ENCODE data around the gene FSTL4. TPM values are rescaled to one million over a fixed set of nuclear protein-coding genes. Genes with fewer than 3 reads are reported as not detected.

The FSTL4 gene
- total and polyA plus RNA-seq, 2 of the 4 experiments (the other 2 are of a cell fraction), result 0.18 TPM; not detected in 1

DNA sequence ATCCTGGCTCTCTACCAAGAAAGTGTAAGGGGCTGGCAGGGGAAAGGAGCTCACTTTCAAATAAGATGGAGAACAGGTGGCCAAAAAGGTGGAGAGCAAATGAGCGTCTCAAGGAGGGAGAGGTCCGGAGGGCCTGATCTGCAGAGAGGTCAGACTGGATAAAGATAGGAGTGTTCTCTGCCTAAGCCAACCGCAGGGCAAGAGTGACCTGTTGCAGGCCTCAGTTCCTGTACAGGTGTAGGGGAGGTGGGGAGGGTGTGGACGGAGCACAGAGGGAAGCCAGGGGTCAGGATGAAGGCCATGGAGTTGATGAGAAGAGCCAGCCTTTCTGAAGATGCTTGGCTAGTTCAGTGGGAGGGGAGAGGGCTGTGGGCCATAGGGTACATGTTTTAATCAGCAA lies 320.8 kb downstream of the FSTL4 start:
- Histone ChIP-seq H3K9me1 (ENCODE audit: insufficient read depth, low read length) (no peaks in the 10 kb centered on the region), H2BK15ac (ENCODE audit: low read depth, low read length) (no peak overlapping the region), H4K5ac (ENCODE audit: low read depth, low read length) (no peak overlapping the region), H2AFZ (replicated peaks; ENCODE audit: low read length, poor library complexity) (no peak overlapping the region), H2AK5ac (ENCODE audit: low read depth, low read length) (no peak overlapping the region), H3K79me1 (ENCODE audit: low read depth in 1 of 2, low read length in 2 of 2) (no peaks in the 10 kb centered on the region), H4K8ac (ENCODE audit: low read depth in 2 of 2, low read length in 2 of 2) (no peak overlapping the region), H2BK20ac (ENCODE audit: low read depth, low read length) (no peak overlapping the region), H2BK5ac (ENCODE audit: low read depth, low read length, poor library complexity, severe bottlenecking) (no peak overlapping the region), H3K4me1 (ENCODE audit: control insufficient read depth, insufficient read depth, low read length) (no peaks in the 10 kb centered on the region), H3K14ac (replicated peaks; ENCODE audit: low read depth, low read length) (no peak overlapping the region), H4K91ac (ENCODE audit: insufficient read depth, low read depth, low read length) (no peak overlapping the region), H3K23ac (ENCODE audit: low read depth, low read length) (no peak overlapping the region), H3K36me3 (ENCODE audit: control insufficient read depth, insufficient read depth, low read length) (no peaks in the 10 kb centered on the region), H3K9ac (ENCODE audit: low read depth, low read length) (no peak overlapping the region), H3K9me3 (ENCODE audit: control insufficient read depth, insufficient read depth, low read length) (no peaks in the 10 kb centered on the region), H3K4me2 (ENCODE audit: low read depth, low read length) (no peak overlapping the region), H3K4ac (ENCODE audit: low read depth, low read length) (no peak overlapping the region), H2AK9ac (replicated peaks; ENCODE audit: low read depth, low read length, poor library complexity) (no peak overlapping the region), H3K27me3 (ENCODE audit: control insufficient read depth, insufficient read depth, low read length) (peaks cover 13% of the 10 kb centered on the region; the same call in 1 of the 2 replicates), H3K18ac (ENCODE audit: low read depth, low read length) (no peak overlapping the region), H2BK120ac (ENCODE audit: low read depth, low read length) (no peak overlapping the region), H3K27ac (ENCODE audit: insufficient read depth, low read length) (no peak overlapping the region), H3K4me3 (ENCODE audit: insufficient read depth, low read depth, low read length) (no peak overlapping the region), H3K56ac (ENCODE audit: extremely low read depth, insufficient read depth, low read length) (no peak overlapping the region), H4K20me1 (ENCODE audit: insufficient read depth, low read length) (no peaks in the 10 kb centered on the region)
- in situ Hi-C loops (cut with MboI; ENCODE audit: low sequenced_read_pairs) (no loop called here), intact Hi-C loops (cut with micrococcal nuclease) (no loop called here), dilution Hi-C loops (cut with HindIII; ENCODE audit: low sequenced_read_pairs, unreplicated experiment) (no loop called here)
- no peak for DNase-seq
- POLR2A ChIA-PET (ENCODE audit: unreplicated experiment), result no interaction called here
- ATAC-seq (ENCODE audit: low read depth), result no peak
- CTCF ChIA-PET, result no interaction called here
- BruUV-seq (replicated peaks), result no TSS peak
- WGBS, 2 experiments (ENCODE audit: extremely low coverage in 2 of 2, insufficient read length in 1 of 2), result 58% methylated on average over 2 of the region's 4 CpGs; no CpG with 5 or more reads in 1 of the 2 experiments
- no peak for TF ChIP-seq CEBPB (IDR thresholded peaks at IDR 0.05; ENCODE audit: low read depth, low read length)
- TF ChIP-seq BHLHE40 (IDR thresholded peaks at IDR 0.05; ENCODE audit: low read depth, low read length), result no peak
- TF ChIP-seq RAD21 (IDR thresholded peaks at IDR 0.05; ENCODE audit: low read length), result no peak
- TF ChIP-seq MAFK (IDR thresholded peaks at IDR 0.05; ENCODE audit: low read depth, low read length), result no peak
- TF ChIP-seq, protein P1, sequence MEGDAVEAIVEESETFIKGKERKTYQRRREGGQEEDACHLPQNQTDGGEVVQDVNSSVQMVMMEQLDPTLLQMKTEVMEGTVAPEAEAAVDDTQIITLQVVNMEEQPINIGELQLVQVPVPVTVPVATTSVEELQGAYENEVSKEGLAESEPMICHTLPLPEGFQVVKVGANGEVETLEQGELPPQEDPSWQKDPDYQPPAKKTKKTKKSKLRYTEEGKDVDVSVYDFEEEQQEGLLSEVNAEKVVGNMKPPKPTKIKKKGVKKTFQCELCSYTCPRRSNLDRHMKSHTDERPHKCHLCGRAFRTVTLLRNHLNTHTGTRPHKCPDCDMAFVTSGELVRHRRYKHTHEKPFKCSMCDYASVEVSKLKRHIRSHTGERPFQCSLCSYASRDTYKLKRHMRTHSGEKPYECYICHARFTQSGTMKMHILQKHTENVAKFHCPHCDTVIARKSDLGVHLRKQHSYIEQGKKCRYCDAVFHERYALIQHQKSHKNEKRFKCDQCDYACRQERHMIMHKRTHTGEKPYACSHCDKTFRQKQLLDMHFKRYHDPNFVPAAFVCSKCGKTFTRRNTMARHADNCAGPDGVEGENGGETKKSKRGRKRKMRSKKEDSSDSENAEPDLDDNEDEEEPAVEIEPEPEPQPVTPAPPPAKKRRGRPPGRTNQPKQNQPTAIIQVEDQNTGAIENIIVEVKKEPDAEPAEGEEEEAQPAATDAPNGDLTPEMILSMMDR (conservative IDR thresholded peaks at IDR 0.05; ENCODE audit: low read depth, low read length), result no peak
- TF ChIP-seq, protein P2, sequence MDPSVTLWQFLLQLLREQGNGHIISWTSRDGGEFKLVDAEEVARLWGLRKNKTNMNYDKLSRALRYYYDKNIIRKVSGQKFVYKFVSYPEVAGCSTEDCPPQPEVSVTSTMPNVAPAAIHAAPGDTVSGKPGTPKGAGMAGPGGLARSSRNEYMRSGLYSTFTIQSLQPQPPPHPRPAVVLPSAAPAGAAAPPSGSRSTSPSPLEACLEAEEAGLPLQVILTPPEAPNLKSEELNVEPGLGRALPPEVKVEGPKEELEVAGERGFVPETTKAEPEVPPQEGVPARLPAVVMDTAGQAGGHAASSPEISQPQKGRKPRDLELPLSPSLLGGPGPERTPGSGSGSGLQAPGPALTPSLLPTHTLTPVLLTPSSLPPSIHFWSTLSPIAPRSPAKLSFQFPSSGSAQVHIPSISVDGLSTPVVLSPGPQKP (IDR thresholded peaks at IDR 0.05; ENCODE audit: borderline replicate concordance, low read depth, low read length), result no peak
- no peak for TF ChIP-seq MAZ (IDR thresholded peaks at IDR 0.05; ENCODE audit: borderline replicate concordance, low read depth, low read length)
- TF ChIP-seq MXI1 (IDR thresholded peaks at IDR 0.05; ENCODE audit: borderline replicate concordance, low read depth, low read length), result no peak
- TF ChIP-seq FOS (IDR thresholded peaks at IDR 0.05; ENCODE audit: low read depth, low read length), result no peak
- TF ChIP-seq, protein P3, sequence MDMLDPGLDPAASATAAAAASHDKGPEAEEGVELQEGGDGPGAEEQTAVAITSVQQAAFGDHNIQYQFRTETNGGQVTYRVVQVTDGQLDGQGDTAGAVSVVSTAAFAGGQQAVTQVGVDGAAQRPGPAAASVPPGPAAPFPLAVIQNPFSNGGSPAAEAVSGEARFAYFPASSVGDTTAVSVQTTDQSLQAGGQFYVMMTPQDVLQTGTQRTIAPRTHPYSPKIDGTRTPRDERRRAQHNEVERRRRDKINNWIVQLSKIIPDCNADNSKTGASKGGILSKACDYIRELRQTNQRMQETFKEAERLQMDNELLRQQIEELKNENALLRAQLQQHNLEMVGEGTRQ (IDR thresholded peaks at IDR 0.05; ENCODE audit: low read depth, low read length), result no peak

All from IMR-90 (cell line).